ENCODE data around the gene SGCA. TPM values are rescaled to one million over a fixed set of nuclear protein-coding genes. Genes with fewer than 3 reads are reported as not detected.
A peak's percentile ranks its signal among the peaks of the same experiment; 100 is the strongest.

Gene SGCA
- total and polyA plus RNA-seq, 7 donors: 2.5 to 80.1 (median 27.3) TPM

DNA sequence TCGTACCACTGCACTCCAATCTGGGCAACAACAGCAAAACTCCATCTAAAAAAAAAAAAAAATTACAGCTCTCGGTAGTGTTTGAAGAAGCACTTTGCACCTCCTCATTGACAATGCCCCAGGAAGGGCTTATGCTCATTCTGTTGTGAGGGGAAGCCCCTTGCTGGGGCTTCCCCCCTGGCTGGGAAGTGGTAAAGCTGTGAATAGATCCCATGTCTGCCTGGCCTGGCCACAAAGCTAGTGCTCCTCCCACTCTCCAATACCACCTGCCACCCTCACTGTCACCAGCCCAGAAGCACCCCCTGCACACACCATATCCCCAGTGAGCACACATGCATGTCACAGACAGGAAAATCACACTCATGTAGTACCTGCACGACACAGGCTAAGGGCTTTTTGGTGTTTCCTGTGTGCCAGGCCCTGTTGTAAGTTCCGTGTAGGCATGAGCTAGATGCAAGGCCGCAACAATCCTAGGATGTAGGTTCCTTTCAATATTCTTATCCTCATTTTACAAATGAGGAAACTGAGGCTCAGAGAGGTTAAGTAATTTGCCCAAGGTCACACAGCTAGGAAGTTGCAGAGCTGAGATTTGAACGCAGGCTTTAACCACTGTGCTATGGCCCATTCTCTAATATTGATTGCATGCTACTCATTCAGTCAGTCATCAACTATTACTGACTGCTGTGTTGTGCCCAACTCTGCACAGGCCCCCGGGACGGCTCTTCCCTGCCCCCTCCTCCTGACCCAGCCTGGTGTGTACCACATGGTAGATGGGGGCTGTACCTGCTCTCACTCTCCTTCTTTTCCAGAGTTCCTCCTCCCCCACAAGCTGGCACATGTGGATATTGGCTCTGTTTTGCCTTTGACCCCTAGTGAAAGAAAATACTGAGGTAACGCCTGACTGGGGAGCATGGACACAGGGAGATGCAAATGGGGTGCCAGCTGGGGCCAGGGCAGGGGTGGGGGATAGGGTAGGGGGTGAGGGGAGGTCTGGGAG, 47.5 kb downstream of the SGCA start:
- Histone ChIP-seq H3K36me3 (no peaks in the 10 kb centered on the region), H3K9me3 (no peaks in the 10 kb centered on the region), H3K4me3 (no peak overlapping the region), H3K4me1 (peaks cover 0 to 69% (median 60%) of the 10 kb centered on the region in 4 donors), H3K27me3 (no peaks in the 10 kb centered on the region), H3K27ac (peak overlapping the region; percentile 89 to 99 (median 96))
- WGBS, 2 donors: 69 to 71% methylated on average over 9 of the region's 9 CpGs
- DNase-seq: no peak
- TF ChIP-seq, protein P1, sequence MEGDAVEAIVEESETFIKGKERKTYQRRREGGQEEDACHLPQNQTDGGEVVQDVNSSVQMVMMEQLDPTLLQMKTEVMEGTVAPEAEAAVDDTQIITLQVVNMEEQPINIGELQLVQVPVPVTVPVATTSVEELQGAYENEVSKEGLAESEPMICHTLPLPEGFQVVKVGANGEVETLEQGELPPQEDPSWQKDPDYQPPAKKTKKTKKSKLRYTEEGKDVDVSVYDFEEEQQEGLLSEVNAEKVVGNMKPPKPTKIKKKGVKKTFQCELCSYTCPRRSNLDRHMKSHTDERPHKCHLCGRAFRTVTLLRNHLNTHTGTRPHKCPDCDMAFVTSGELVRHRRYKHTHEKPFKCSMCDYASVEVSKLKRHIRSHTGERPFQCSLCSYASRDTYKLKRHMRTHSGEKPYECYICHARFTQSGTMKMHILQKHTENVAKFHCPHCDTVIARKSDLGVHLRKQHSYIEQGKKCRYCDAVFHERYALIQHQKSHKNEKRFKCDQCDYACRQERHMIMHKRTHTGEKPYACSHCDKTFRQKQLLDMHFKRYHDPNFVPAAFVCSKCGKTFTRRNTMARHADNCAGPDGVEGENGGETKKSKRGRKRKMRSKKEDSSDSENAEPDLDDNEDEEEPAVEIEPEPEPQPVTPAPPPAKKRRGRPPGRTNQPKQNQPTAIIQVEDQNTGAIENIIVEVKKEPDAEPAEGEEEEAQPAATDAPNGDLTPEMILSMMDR (IDR thresholded peaks at IDR 0.05): no peak
- TF ChIP-seq POLR2A (IDR thresholded peaks at IDR 0.05) (no peak), EP300 (IDR thresholded peaks at IDR 0.05) (no peak), POLR2AphosphoS5 (IDR thresholded peaks at IDR 0.05) (no peak)
- intact Hi-C loops (cut with DNase I): no loop called here

DNA sequence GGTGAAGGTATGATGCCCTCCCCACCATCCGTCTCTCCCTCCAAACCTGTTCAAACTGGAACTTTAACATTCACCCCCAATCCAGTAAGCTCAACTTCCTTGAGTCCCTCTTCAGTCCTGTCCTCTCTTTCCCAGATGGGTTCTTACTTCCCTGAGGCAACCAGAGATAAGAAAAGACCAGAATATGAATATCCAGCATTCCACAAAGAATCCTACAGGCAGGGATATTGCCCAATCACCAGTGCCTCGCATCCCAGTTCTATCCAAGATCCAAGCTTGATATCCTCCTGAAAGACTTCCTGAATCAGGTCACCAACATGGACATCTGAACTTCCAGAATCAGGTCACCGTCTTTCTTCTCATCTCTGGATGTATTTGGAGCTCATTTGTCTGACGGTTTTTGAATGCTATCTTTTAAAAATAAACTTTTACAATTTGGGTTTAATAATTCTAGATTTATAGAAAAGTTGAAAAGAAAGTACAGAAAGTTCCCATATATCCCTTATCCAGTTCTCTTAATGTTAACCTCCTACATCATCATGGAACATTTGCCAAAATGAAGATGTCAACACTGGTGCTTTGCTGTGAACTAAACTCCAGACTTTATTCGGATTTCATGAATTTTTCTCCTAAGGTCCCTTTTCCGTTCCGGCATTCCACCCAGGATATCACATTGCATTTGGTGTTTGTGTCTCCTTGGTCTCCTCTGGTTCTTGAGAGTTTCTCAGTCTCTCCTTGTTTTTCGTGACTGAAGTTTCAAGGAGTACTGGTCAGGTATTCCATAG, 49.4 kb downstream of the SGCA start:
- Histone ChIP-seq H3K27ac (peak overlapping the region; percentile 37 to 99 (median 46)), H3K27me3 (no peaks in the 10 kb centered on the region), H3K36me3 (no peaks in the 10 kb centered on the region), H3K4me1 (peaks cover 0 to 69% (median 54%) of the 10 kb centered on the region in 4 donors), H3K9me3 (no peaks in the 10 kb centered on the region), H3K4me3 (no peak overlapping the region)
- 76 to 89% methylated on average over 8 of the region's 8 CpGs for WGBS, 2 donors
- TF ChIP-seq POLR2AphosphoS5 (IDR thresholded peaks at IDR 0.05): no peak
- no peak for TF ChIP-seq POLR2A (IDR thresholded peaks at IDR 0.05)
- TF ChIP-seq EP300 (IDR thresholded peaks at IDR 0.05): no peak
- TF ChIP-seq, protein P1 (IDR thresholded peaks at IDR 0.05): no peak
- intact Hi-C loops (cut with DNase I): no loop called here
- DNase-seq: no peak

DNA sequence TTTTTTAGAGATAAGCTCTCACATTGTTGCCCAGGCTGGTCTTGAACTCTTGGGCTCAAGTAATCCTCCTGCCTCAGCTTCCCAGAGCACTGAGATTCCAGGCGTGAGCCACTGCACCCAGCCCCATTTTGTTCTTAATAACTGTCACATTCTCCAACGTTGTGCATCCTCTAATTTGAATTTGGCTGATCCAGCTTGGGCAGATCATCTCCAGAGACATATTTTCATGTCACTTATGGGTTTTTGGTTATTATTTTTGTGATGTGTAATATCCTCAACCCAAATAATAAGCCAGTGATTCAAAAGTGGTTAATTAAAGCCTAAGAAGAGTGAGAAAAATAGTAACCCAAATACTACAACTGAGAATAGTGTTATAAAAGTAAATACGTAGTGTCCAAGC, 51.8 kb downstream of the SGCA start:
- Histone ChIP-seq H3K4me1 (peaks cover 0 to 61% (median 47%) of the 10 kb centered on the region in 4 donors), H3K4me3 (no peak overlapping the region), H3K27me3 (no peaks in the 10 kb centered on the region), H3K36me3 (no peaks in the 10 kb centered on the region), H3K9me3 (no peaks in the 10 kb centered on the region), H3K27ac (peak overlapping the region; percentile 56 to 99 (median 63))
- intact Hi-C loops (cut with DNase I): no loop called here
- 41 to 62% methylated on average over 3 of the region's 3 CpGs for WGBS, 2 donors
- TF ChIP-seq EP300 (IDR thresholded peaks at IDR 0.05): no peak
- TF ChIP-seq POLR2AphosphoS5 (IDR thresholded peaks at IDR 0.05): no peak
- TF ChIP-seq POLR2A (IDR thresholded peaks at IDR 0.05): no peak
- TF ChIP-seq, protein P1 (IDR thresholded peaks at IDR 0.05): no peak
- no peak for DNase-seq

DNA sequence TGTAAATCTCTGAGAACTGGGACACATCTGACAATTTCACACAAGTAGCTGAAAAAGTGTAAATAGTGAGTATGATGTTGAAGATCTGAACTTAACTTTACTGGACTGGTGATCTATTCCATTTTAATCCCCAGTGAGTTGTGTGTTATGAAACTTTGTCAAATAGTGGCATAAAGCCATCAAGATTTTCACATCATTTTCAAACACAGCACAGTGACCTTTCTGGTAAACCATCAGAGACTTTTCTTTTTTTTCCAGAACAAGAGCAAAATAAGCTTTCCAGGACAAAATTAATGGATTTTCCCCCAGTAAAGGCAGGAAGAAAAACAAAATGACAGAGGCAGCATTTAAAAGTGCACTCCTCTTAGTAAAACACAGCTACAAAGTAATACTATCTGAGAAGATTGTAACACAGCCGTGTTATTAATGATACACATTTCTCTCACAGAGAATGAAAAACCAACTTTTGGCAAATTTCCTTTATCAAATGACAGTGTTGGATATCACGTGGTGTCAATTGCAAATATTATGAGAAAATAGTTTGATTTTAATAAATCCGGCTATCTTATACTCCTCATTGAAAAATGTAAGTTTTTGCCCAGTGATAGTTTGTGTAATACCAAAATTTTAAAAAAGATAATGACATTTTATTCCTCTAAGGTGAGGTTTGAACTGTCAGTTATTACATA, 52.4 kb downstream of the SGCA start:
- no peaks in the 10 kb centered on the region for H3K36me3 ChIP-seq
- H3K9me3 ChIP-seq: no peaks in the 10 kb centered on the region
- TF ChIP-seq EP300 (IDR thresholded peaks at IDR 0.05): no peak
- TF ChIP-seq POLR2AphosphoS5 (IDR thresholded peaks at IDR 0.05): peak in 3 of 4 donors; percentile 28 to 37 (median 36)
- no peak for TF ChIP-seq POLR2A (IDR thresholded peaks at IDR 0.05)
- TF ChIP-seq, protein P1 (IDR thresholded peaks at IDR 0.05): no peak
- no peak overlapping the region for H3K4me3 ChIP-seq
- no peaks in the 10 kb centered on the region for H3K27me3 ChIP-seq
- peaks cover 0 to 61% (median 48%) of the 10 kb centered on the region in 4 donors for H3K4me1 ChIP-seq
- H3K27ac ChIP-seq: peak overlapping the region; percentile 56 to 99 (median 63)
- intact Hi-C loops (cut with DNase I): no loop called here
- DNase-seq: no peak
- 74 to 76% methylated on average over 3 of the region's 3 CpGs for WGBS, 2 donors
